ENCODE measurements around the gene PRAMEF11. TPM values are rescaled to one million over a fixed set of nuclear protein-coding genes. Genes with fewer than 3 reads are reported as not detected.
"Not testable (repeated sequence)": the region's sequence is repeated elsewhere in the genome, so short reads cannot be mapped to it uniquely, and the experiment has no call there.

Gene PRAMEF11
- polyA plus RNA-seq, 1 experiment = not detected

GRCh38 chr1:12783783-12784182 lies 47.4 kb downstream of the PRAMEF11 start:
- POLR2A ChIA-PET; DNase-seq (ENCODE audit: low read depth): not testable (repeated sequence)
- TF ChIP-seq CTCF (IDR thresholded peaks at IDR 0.05; ENCODE audit: insufficient read depth, low read depth, low read length) = 0 out of 2 replicates have a peak, but pooled peaks have one; percentile 9

GRCh38 chr1:12781488-12781887 lies 49.7 kb downstream of the PRAMEF11 start:
- H3K36me3 ChIP-seq (ENCODE audit: control insufficient read depth, insufficient read depth, low read length); DNase-seq (ENCODE audit: low read depth); H3K27me3 ChIP-seq (ENCODE audit: control insufficient read depth, insufficient read depth, low read length); H3K4me3 ChIP-seq (ENCODE audit: low read depth, low read length); CTCF ChIA-PET; POLR2A ChIA-PET: not testable (repeated sequence)

More at GRCh38 chr1:12783783-12784182, 47.4 kb downstream of the PRAMEF11 start:
- CTCF ChIA-PET; H3K36me3 ChIP-seq (ENCODE audit: control insufficient read depth, insufficient read depth, low read length); H3K4me3 ChIP-seq (ENCODE audit: low read depth, low read length); H3K27me3 ChIP-seq (ENCODE audit: control insufficient read depth, insufficient read depth, low read length): not testable (repeated sequence)

GRCh38 chr1:12778907-12779306 lies 52.3 kb downstream of the PRAMEF11 start:
- H3K27me3 ChIP-seq (ENCODE audit: control insufficient read depth, insufficient read depth, low read length) = no peaks in the 10 kb centered on the region
- no peaks in the 10 kb centered on the region for H3K36me3 ChIP-seq (ENCODE audit: control insufficient read depth, insufficient read depth, low read length)
- no peak for DNase-seq (ENCODE audit: low read depth)
- ChIA-PET CTCF (interaction anchor here (0.6 to 0.7 kb wide), 2 partner anchors 120 to 465 kb away, joined by 3 to 5 read pairs; no protein-coding TSS in a partner anchor), POLR2A (no interaction called here)
- no peak overlapping the region for H3K4me3 ChIP-seq (ENCODE audit: low read depth, low read length)
- TF ChIP-seq CTCF (IDR thresholded peaks at IDR 0.05; ENCODE audit: insufficient read depth, low read depth, low read length) = no peak

- no peak overlapping the region for H3K4me3 ChIP-seq (ENCODE audit: low read depth, low read length)
- H3K27me3 ChIP-seq (ENCODE audit: control insufficient read depth, insufficient read depth, low read length) = no peaks in the 10 kb centered on the region
- ChIA-PET CTCF (no interaction called here), POLR2A (no interaction called here)
- H3K36me3 ChIP-seq (ENCODE audit: control insufficient read depth, insufficient read depth, low read length) = no peaks in the 10 kb centered on the region
- TF ChIP-seq CTCF (IDR thresholded peaks at IDR 0.05; ENCODE audit: insufficient read depth, low read depth, low read length) = no peak
- DNase-seq (ENCODE audit: low read depth) = no peak
These were observed 53.1 kb downstream of the PRAMEF11 start for GRCh38 chr1:12778061-12778460.

DNA sequence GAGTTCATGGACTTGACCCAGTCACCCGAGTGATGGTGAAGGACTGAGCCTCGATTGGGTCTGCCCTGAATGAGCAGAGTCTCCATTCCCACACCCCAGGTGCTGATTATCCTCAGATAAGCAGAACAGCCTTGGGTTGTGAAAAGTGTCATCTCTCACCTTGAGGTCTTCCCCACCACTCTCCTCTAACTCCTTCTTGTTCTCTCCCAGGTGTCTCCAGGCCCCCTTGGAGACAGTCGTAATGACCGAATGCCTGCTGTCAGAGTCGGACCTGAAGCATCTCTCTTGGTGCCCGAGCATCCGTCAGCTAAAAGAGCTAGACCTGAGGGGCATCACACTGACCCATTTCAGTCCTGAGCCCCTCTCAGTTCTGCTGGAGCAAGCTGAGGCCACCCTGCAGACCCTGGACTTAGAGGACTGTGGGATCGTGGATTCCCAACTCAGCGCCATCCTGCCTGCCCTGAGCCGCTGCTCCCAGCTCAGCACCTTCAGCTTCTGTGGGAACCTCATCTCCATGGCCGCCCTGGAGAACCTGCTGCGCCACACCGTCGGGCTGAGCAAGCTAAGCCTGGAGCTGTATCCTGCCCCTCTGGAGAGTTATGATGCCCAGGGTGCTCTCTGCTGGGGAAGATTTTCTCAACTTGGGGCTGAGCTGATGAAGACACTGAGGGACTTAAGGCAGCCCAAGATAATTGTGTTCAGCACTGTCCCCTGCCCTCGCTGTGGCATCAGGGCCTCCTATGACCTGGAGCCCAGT lies 54.2 kb downstream of the PRAMEF11 start:
- no peak for TF ChIP-seq CTCF (IDR thresholded peaks at IDR 0.05; ENCODE audit: insufficient read depth, low read depth, low read length)
- H3K36me3 ChIP-seq (ENCODE audit: control insufficient read depth, insufficient read depth, low read length) = no peaks in the 10 kb centered on the region
- CTCF ChIA-PET = no interaction called here
- POLR2A ChIA-PET = no interaction called here
- no peak overlapping the region for H3K4me3 ChIP-seq (ENCODE audit: low read depth, low read length)
- no peaks in the 10 kb centered on the region for H3K27me3 ChIP-seq (ENCODE audit: control insufficient read depth, insufficient read depth, low read length)
- no peak for DNase-seq (ENCODE audit: low read depth)

DNA sequence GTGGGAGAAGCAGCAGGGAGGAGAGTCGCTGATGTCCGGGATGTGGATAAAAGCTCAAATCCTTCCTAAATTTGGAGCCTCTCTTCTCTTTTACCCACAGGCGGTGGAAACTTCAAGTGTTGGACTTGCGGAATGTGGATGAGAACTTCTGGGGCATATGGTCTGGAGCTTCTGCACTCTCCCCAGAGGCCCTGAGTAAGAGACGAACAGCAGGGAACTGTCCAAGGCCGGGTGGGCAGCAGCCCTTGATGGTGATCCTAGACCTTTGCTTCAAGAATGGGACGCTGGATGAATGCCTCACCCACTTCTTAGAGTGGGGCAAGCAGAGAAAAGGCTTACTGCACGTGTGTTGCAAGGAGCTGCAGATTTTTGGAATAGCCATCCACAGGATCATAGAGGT lies 55.8 kb downstream of the PRAMEF11 start:
- no peak for TF ChIP-seq CTCF (IDR thresholded peaks at IDR 0.05; ENCODE audit: insufficient read depth, low read depth, low read length)

More for the DNA sequence above, 55.8 kb downstream of the PRAMEF11 start:
- DNase-seq (ENCODE audit: low read depth) = no peak
- Histone ChIP-seq H3K4me3 (ENCODE audit: low read depth, low read length) (no peak overlapping the region), H3K27me3 (ENCODE audit: control insufficient read depth, insufficient read depth, low read length) (no peaks in the 10 kb centered on the region), H3K36me3 (ENCODE audit: control insufficient read depth, insufficient read depth, low read length) (no peaks in the 10 kb centered on the region)
- ChIA-PET CTCF (interaction anchor here (0.8 kb wide), 1 partner anchor 21 kb away, joined by 3 read pairs; no protein-coding TSS in a partner anchor), POLR2A (no interaction called here)

Measured in BJ (cell line).